ENCODE data around the gene ZDHHC15.

GRCh38 chrX:75369721-75370120, 153.1 kb downstream of the ZDHHC15 start:
- TF ChIP-seq POLR2A (IDR thresholded peaks at IDR 0.05; ENCODE audit: control extremely low read depth in 1 of 2, low read depth in 2 of 2, low read length in 2 of 2) (no peak), GABPA (IDR thresholded peaks at IDR 0.05; ENCODE audit: borderline replicate concordance, insufficient read depth, low read length) (no peak), RAD21 (IDR thresholded peaks at IDR 0.05 in 1 of 2, conservative IDR thresholded peaks at IDR 0.05 in 1 of 2; ENCODE audit: low read depth in 2 of 2, low read length in 2 of 2) (no peak), EP300 (IDR thresholded peaks at IDR 0.05; ENCODE audit: borderline replicate concordance in 1 of 2, low read depth in 2 of 2, low read length in 2 of 2) (no peak), RBBP5 (IDR thresholded peaks at IDR 0.05; ENCODE audit: borderline replicate concordance, low read depth, low read length) (no peak), TEAD4 (IDR thresholded peaks at IDR 0.05; ENCODE audit: low read depth, low read length) (no peak), SRF (IDR thresholded peaks at IDR 0.05; ENCODE audit: low read depth, low read length) (no peak)
- TF ChIP-seq, protein P1, sequence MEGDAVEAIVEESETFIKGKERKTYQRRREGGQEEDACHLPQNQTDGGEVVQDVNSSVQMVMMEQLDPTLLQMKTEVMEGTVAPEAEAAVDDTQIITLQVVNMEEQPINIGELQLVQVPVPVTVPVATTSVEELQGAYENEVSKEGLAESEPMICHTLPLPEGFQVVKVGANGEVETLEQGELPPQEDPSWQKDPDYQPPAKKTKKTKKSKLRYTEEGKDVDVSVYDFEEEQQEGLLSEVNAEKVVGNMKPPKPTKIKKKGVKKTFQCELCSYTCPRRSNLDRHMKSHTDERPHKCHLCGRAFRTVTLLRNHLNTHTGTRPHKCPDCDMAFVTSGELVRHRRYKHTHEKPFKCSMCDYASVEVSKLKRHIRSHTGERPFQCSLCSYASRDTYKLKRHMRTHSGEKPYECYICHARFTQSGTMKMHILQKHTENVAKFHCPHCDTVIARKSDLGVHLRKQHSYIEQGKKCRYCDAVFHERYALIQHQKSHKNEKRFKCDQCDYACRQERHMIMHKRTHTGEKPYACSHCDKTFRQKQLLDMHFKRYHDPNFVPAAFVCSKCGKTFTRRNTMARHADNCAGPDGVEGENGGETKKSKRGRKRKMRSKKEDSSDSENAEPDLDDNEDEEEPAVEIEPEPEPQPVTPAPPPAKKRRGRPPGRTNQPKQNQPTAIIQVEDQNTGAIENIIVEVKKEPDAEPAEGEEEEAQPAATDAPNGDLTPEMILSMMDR (IDR thresholded peaks at IDR 0.05; ENCODE audit: control extremely low read depth in 1 of 3, insufficient read depth in 1 of 3, low read depth in 1 of 3, low read length in 3 of 3) = no peak
- TF ChIP-seq, protein P2, sequence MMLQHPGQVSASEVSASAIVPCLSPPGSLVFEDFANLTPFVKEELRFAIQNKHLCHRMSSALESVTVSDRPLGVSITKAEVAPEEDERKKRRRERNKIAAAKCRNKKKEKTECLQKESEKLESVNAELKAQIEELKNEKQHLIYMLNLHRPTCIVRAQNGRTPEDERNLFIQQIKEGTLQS (IDR thresholded peaks at IDR 0.05; ENCODE audit: insufficient read depth, low read depth, low read length) = no peak

All from H1 (cell line).